Left lung (tissue), 10 donors: Measurements from ENCODE around the gene SULT1E1. TPM values are rescaled to one million over a fixed set of nuclear protein-coding genes. Genes with fewer than 3 reads are reported as not detected.
A peak's percentile ranks its signal among the peaks of the same experiment; 100 is the strongest.

Experiments
- ATAC-seq: fragments of 200-7000 bp; cut with Tn5 transposase; one replicate; pipeline ENCODE4 v1.9.1; 2020; ENCODE audit warnings: moderate library complexity
- DNase-seq, 4 donors: peaks; one replicate each; pipeline ENCODE4 v3.0.0-alpha.2; 2013 to 2020
- H3K27ac ChIP-seq, 2 donors: fragments of 200-600 bp; sonication (generic) in 1 of 2; one replicate each; pipeline versions ENCODE4 v1.5.0 to v1.8.0; 2020 to 2021
- H3K27me3 ChIP-seq, 2 donors: fragments of 200-600 bp; sonication (generic) in 1 of 2; one replicate each; pipeline versions ENCODE4 v1.5.0 to v1.8.0; 2020 to 2021
- H3K36me3 ChIP-seq, 2 donors: fragments of 200-600 bp; sonication (generic) in 1 of 2; one replicate each; pipeline versions ENCODE4 v1.5.0 to v1.8.0; 2020 to 2021
- H3K4me1 ChIP-seq, 2 donors: fragments of 200-600 bp; one replicate each; pipeline ENCODE4 v1.8.0; 2021
- H3K4me3 ChIP-seq, 2 donors: fragments of 200-600 bp; sonication (generic) in 1 of 2; one replicate each; pipeline versions ENCODE4 v1.5.0 to v1.8.0; 2020 to 2021; ENCODE audit warnings: mild to moderate bottlenecking in 1 of 2
- H3K9me3 ChIP-seq, 2 donors: fragments of 200-600 bp; sonication (generic) in 1 of 2; one replicate each; pipeline versions ENCODE4 v1.5.0 to v1.8.0; 2020 to 2021
- intact Hi-C, 2 donors: fragments of 100-400 bp; cut with DNase I; formaldehyde crosslinking; loops; one replicate each; pipeline versions ENCODE4 v1.11.2 to v1.14.2; 2022
- polyA plus RNA-seq, 6 donors: library from polyadenylated mRNA; unstranded; fragments of 120-200 nt; gene quantifications; one replicate each; pipeline ENCODE4 v1.2.1, GENCODE V29; 2013; ENCODE audit not compliant: insufficient read length in 6 of 6
- total RNA-seq, 2 donors: library from RNA; stranded (reverse); fragmentation: NEBNext Ultra II Directional; extraction: Animal tissue kit (Norgen Biotek cat#: 25700); gene quantifications; one replicate each; pipeline ENCODE4 v1.2.1, GENCODE V29; 2021
- TF ChIP-seq, protein P1 (sequence below), 2 donors: fragments of 200-600 bp; sonication (generic) in 1 of 2; IDR thresholded peaks; one replicate each; pipeline versions ENCODE4 v1.5.0 to v1.8.0; 2021; ENCODE audit warnings: antibody characterized with exemption in 2 of 2
- donor health status: DM: no; HTN: yes; CAD: no.
- donor health status: DM: no; HTN: no; CAD: no.

SULT1E1 gene
- total and polyA plus RNA-seq, 8 donors, result 7.7 to 311 (median 192) TPM

DNA sequence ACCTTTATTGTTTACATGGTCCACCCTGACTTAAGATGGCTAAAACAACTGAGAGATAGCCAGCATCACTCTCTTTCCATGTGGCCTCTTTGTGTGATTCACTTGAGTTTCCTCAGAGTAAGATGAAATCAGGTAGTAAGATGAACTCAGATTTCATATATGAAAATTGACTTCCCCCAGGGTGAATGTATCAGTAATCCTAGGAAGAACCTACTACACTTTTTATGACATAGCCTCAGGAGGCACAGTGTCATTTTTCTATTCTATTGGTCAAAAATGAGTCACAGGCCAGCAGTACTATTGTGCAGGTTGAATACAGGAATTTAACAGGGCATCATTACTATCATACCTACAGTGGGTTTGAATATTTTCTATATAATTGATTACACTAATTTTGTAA is 14.6 kb upstream of the SULT1E1 start:
- Histone ChIP-seq H3K4me3 (no peak overlapping the region), H3K27me3 (no peaks in the 10 kb centered on the region), H3K36me3 (no peaks in the 10 kb centered on the region), H3K27ac (no peak overlapping the region), H3K9me3 (no peaks in the 10 kb centered on the region), H3K4me1 (no peaks in the 10 kb centered on the region)
- intact Hi-C loops, result no loop called here
- TF ChIP-seq, protein P1, sequence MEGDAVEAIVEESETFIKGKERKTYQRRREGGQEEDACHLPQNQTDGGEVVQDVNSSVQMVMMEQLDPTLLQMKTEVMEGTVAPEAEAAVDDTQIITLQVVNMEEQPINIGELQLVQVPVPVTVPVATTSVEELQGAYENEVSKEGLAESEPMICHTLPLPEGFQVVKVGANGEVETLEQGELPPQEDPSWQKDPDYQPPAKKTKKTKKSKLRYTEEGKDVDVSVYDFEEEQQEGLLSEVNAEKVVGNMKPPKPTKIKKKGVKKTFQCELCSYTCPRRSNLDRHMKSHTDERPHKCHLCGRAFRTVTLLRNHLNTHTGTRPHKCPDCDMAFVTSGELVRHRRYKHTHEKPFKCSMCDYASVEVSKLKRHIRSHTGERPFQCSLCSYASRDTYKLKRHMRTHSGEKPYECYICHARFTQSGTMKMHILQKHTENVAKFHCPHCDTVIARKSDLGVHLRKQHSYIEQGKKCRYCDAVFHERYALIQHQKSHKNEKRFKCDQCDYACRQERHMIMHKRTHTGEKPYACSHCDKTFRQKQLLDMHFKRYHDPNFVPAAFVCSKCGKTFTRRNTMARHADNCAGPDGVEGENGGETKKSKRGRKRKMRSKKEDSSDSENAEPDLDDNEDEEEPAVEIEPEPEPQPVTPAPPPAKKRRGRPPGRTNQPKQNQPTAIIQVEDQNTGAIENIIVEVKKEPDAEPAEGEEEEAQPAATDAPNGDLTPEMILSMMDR (IDR thresholded peaks at IDR 0.05), result no peak
- ATAC-seq (no peak), DNase-seq (no peak)

DNA sequence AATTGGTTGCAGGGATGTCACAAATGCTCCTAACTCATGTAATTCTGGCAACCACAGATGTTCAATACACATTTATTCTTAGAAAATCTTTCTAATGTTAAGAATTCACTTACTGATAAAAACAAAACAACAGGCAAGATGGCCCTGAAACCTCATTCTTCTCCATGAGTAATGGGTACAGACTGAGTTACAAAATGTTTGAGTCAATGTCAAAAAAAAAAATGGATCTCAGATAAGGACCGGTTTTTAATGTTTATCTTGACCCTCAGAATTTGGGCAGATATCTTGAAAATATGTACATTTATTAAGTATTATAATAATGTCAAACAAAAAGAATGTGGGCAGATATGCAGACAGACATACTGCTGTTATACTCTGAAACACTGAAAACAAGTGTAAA is 1.8 kb upstream of the SULT1E1 start:
- no peaks in the 10 kb centered on the region for H3K9me3 ChIP-seq
- no peaks in the 10 kb centered on the region for H3K27me3 ChIP-seq
- no peak overlapping the region for H3K27ac ChIP-seq
- TF ChIP-seq, protein P1 (IDR thresholded peaks at IDR 0.05), result no peak
- H3K4me3 ChIP-seq, result no peak overlapping the region
- ATAC-seq, result no peak
- DNase-seq, result no peak
- H3K4me1 ChIP-seq, result no peaks in the 10 kb centered on the region
- no peaks in the 10 kb centered on the region for H3K36me3 ChIP-seq
- intact Hi-C loops, result no loop called here

DNA sequence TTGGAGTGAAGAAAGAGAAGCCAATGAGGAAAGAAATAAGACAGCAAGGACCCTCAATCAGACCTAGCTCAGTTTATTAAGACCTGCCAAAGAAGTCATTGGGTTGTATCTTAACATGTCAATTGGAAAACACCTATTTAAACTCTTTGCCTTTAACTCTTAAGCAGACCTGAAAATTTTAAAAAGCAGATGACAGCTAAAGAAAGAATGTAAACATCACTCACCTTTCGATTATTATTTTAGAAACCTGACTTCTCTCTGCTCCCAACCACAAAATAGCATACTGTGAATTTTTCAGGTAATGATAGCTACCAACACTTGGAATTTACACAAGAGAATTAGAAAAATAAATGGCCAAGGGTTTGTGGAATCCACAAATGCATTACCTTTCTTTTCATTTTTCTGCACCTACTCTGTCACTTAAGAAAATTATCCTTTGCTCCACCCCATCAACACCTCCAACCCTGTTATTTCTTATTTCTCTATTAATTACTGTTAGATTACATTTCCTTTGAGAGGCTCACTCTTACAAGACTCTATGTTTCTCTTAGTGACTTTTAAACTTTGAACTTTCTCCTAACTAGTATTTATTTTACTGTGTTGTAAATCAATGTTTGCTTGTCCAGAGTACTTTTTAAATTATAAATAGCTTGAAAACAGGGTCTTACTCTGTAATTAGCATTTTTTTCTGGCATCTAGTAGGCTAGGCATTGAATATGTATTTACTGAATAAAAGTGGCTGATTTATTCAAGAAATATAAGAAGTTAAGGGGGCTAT is 765 bp upstream of the SULT1E1 start:
- no peak for DNase-seq
- H3K27ac ChIP-seq, result no peak overlapping the region
- H3K4me1 ChIP-seq, result no peaks in the 10 kb centered on the region
- H3K36me3 ChIP-seq, result no peaks in the 10 kb centered on the region
- H3K27me3 ChIP-seq, result no peaks in the 10 kb centered on the region
- no peak overlapping the region for H3K4me3 ChIP-seq
- no peak for ATAC-seq
- TF ChIP-seq, protein P1 (IDR thresholded peaks at IDR 0.05), result no peak
- H3K9me3 ChIP-seq, result no peaks in the 10 kb centered on the region
- intact Hi-C loops, result no loop called here

DNA sequence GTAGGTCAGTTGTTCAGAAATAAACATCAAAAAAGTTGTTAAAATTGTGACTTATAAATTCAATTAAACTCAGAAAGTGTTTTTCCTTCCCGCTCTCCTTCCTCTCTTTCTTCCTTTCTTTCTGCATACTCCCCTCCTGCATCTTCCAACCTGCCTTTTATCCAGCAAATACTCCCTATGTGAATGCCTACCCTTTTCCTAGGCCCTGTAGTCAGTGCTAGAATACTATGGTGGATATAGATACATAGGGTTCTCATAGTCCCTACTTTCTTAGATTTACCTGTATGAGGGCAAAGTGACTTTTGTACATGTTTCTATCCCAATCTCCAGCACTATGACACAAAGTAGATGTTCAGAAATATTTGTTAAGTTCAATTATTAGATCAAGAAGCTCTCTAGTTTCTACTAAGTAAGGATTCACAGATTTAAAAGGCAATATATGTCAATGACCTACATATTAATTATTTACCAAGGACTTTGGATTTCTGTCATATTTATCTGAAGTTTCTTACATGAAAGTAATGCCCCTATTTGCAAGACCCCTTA is 732 bp downstream of the SULT1E1 start:
- intact Hi-C loops, result no loop called here
- ATAC-seq, result no peak
- no peaks in the 10 kb centered on the region for H3K27me3 ChIP-seq
- H3K4me3 ChIP-seq, result no peak overlapping the region
- H3K36me3 ChIP-seq, result no peaks in the 10 kb centered on the region
- H3K27ac ChIP-seq, result no peak overlapping the region
- DNase-seq, result no peak
- H3K9me3 ChIP-seq, result no peaks in the 10 kb centered on the region
- TF ChIP-seq, protein P1 (IDR thresholded peaks at IDR 0.05), result no peak
- H3K4me1 ChIP-seq, result no peaks in the 10 kb centered on the region

DNA sequence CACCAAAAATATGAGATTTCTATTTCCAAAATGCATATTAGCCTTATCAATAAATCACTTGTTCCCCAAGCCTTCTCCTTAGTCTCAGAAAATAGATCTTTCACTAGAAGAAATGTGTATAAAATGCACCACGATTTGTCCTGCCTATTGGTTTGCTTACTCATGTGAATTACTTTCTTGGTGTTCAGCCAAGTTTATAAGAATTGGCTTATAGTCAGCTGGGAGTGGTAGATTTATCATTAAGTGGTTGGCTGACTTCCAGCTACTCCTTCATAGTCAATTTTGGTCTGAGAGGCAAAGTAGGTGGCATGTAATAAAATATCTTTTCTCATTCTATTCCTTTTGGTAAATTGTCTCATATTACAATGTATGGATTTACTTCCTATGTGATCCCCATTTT is 1.3 kb downstream of the SULT1E1 start:
- no peaks in the 10 kb centered on the region for H3K4me1 ChIP-seq
- intact Hi-C loops, result no loop called here
- no peak overlapping the region for H3K4me3 ChIP-seq
- no peaks in the 10 kb centered on the region for H3K36me3 ChIP-seq
- H3K27ac ChIP-seq, result no peak overlapping the region
- ATAC-seq (no peak), DNase-seq (peak in 2 of 4 donors; percentile 55 to 67)
- TF ChIP-seq, protein P1 (IDR thresholded peaks at IDR 0.05), result no peak
- no peaks in the 10 kb centered on the region for H3K9me3 ChIP-seq
- H3K27me3 ChIP-seq, result no peaks in the 10 kb centered on the region
